ENCODE measurements around the gene ABLIM3. TPM values are rescaled to one million over a fixed set of nuclear protein-coding genes. Genes with fewer than 3 reads are reported as not detected.

The ABLIM3 gene
- total RNA-seq, 2 experiments from 2014 or later, result not detected

- Mint-ChIP-seq H3K36me3 (ENCODE audit: low read depth) (no peaks in the 10 kb centered on the region), H3K27ac (no peak overlapping the region), H3K4me1 (ENCODE audit: low read depth) (no peaks in the 10 kb centered on the region), H3K27me3 (no peaks in the 10 kb centered on the region), H3K9me3 (no peaks in the 10 kb centered on the region), H3K4me3 (no peak overlapping the region)
- Histone ChIP-seq H3K27me3 (ENCODE audit: control insufficient read depth in 1 of 2, insufficient read depth in 2 of 2, low read length in 2 of 2) (peaks cover 0 to 2% of the 10 kb centered on the region in 2 experiments), H3K36me3 (ENCODE audit: insufficient read depth, low read length) (no peaks in the 10 kb centered on the region), H3K9me3 (ENCODE audit: control insufficient read depth in 1 of 2, insufficient read depth in 1 of 2, low read length in 2 of 2) (no peaks in the 10 kb centered on the region), H3K4me1 (ENCODE audit: insufficient read depth, low read length) (no peaks in the 10 kb centered on the region), H3K4me3 (ENCODE audit: low read length) (no peak overlapping the region), H3K27ac (ENCODE audit: low read depth in 1 of 2, low read length in 2 of 2) (no peak overlapping the region)
- DNase-seq (no peak), ATAC-seq (ENCODE audit: poor library complexity) (no peak)
- POLR2A ChIA-PET, result no interaction called here
- CTCF ChIA-PET, result no interaction called here
- intact Hi-C loops (cut with DNase I, micrococcal nuclease), result no loop called here
- no peak for TF ChIP-seq CTCF (IDR thresholded peaks at IDR 0.05)
These were observed 141.7 kb downstream of the ABLIM3 start for GRCh38 chr5:149282966-149283332.

GRCh38 chr5:149283626-149284480, 142.6 kb downstream of the ABLIM3 start:
- ChIA-PET POLR2A (no interaction called here), CTCF (no interaction called here)
- DNase-seq, result no peak
- Mint-ChIP-seq H3K9me3 (no peaks in the 10 kb centered on the region), H3K27ac (no peak overlapping the region), H3K4me1 (ENCODE audit: low read depth) (no peaks in the 10 kb centered on the region), H3K27me3 (no peaks in the 10 kb centered on the region), H3K4me3 (no peak overlapping the region), H3K36me3 (ENCODE audit: low read depth) (no peaks in the 10 kb centered on the region)
- no peaks in the 10 kb centered on the region for H3K36me3 ChIP-seq (ENCODE audit: insufficient read depth, low read length)
- no peak overlapping the region for H3K27ac ChIP-seq (ENCODE audit: low read depth in 1 of 2, low read length in 2 of 2)
- intact Hi-C loops (cut with DNase I, micrococcal nuclease), result no loop called here
- H3K4me3 ChIP-seq (ENCODE audit: low read length), result no peak overlapping the region
- H3K9me3 ChIP-seq (ENCODE audit: control insufficient read depth in 1 of 2, insufficient read depth in 1 of 2, low read length in 2 of 2), result no peaks in the 10 kb centered on the region
- ATAC-seq (ENCODE audit: poor library complexity), result no peak
- H3K27me3 ChIP-seq (ENCODE audit: control insufficient read depth in 1 of 2, insufficient read depth in 2 of 2, low read length in 2 of 2), result no peaks in the 10 kb centered on the region
- no peaks in the 10 kb centered on the region for H3K4me1 ChIP-seq (ENCODE audit: insufficient read depth, low read length)
- no peak for TF ChIP-seq CTCF (IDR thresholded peaks at IDR 0.05)

- Mint-ChIP-seq H3K27me3 (no peaks in the 10 kb centered on the region), H3K36me3 (ENCODE audit: low read depth) (no peaks in the 10 kb centered on the region), H3K4me3 (no peak overlapping the region), H3K4me1 (ENCODE audit: low read depth) (no peaks in the 10 kb centered on the region), H3K27ac (no peak overlapping the region), H3K9me3 (no peaks in the 10 kb centered on the region)
- intact Hi-C loops (cut with DNase I, micrococcal nuclease), result no loop called here
- ATAC-seq (ENCODE audit: poor library complexity), result no peak
- DNase-seq, result no peak
- Histone ChIP-seq H3K4me3 (ENCODE audit: low read length) (no peak overlapping the region), H3K27me3 (ENCODE audit: control insufficient read depth in 1 of 2, insufficient read depth in 2 of 2, low read length in 2 of 2) (no peaks in the 10 kb centered on the region), H3K27ac (ENCODE audit: low read depth in 1 of 2, low read length in 2 of 2) (no peak overlapping the region), H3K9me3 (ENCODE audit: control insufficient read depth in 1 of 2, insufficient read depth in 1 of 2, low read length in 2 of 2) (no peaks in the 10 kb centered on the region), H3K4me1 (ENCODE audit: insufficient read depth, low read length) (no peaks in the 10 kb centered on the region), H3K36me3 (ENCODE audit: insufficient read depth, low read length) (no peaks in the 10 kb centered on the region)
- ChIA-PET POLR2A (no interaction called here), CTCF (no interaction called here)
- no peak for TF ChIP-seq CTCF (IDR thresholded peaks at IDR 0.05)
These were observed 143.2 kb downstream of the ABLIM3 start for GRCh38 chr5:149284501-149284900.

Measured in CD4-positive, alpha-beta T cell (primary cell).